GM12878 (cell line): ENCODE data around the gene FADS3. TPM values are rescaled to one million over a fixed set of nuclear protein-coding genes. Genes with fewer than 3 reads are reported as not detected.

ENCODE experiments used
- ATAC-seq: fragments of 200-7000 bp; cut with Tn5 transposase; 3 replicates; pipeline ENCODE4 v1.9.1; 2020; ENCODE audit warnings: mild to moderate bottlenecking, moderate library complexity
- BruUV-seq: library from RNA; stranded (reverse); fragments of 400-500 nt; replicated peaks from 2 replicates; lab custom pipeline; 2021; lab: Mats Ljungman, UMichigan
- CTCF ChIA-PET: fragments of 300-600 bp; sonication (Branson Sonifier 250); formaldehyde crosslinking; extraction: SDS; loops from one replicate; lab custom pipeline; 2021; ENCODE audit warnings: inconsistent platforms; lab: Yijun Ruan, JAX
- POLR2A ChIA-PET: fragments of 350-600 bp; formaldehyde crosslinking; extraction: SDS; loops from one replicate; lab custom pipeline; 2021; ENCODE audit warnings: inconsistent platforms; lab: Charles Lee
- RAD21 ChIA-PET: fragments of 300-600 bp; sonication (Branson Sonifier 250); formaldehyde crosslinking; loops from one replicate; lab custom pipeline; 2023; ENCODE audit warnings: antibody characterized with exemption; ENCODE audit not compliant: unreplicated experiment; lab: Charles Lee
- SMC1A ChIA-PET: fragments of 300-600 bp; sonication (Branson Sonifier 250); formaldehyde crosslinking; loops from one replicate; lab custom pipeline; 2023; ENCODE audit not compliant: unreplicated experiment, uncharacterized antibody; lab: Charles Lee
- DNase-seq: peaks from one replicate; pipeline ENCODE4 v3.0.0-alpha.2; 2011; ENCODE audit warnings: low read depth, low spot score
- FAIRE-seq: peaks from 3 replicates; lab custom pipeline; 2011; peaks lifted over from hg19 to GRCh38; lab: Jason Lieb, UNC
- H2AFZ ChIP-seq: 2 replicates; pipeline ENCODE4 v1.6.0; 2011; ENCODE audit warnings: low read depth, low read length, control low read depth; ENCODE audit not compliant: control insufficient read depth
- H3K27ac ChIP-seq: 2 replicates; pipeline ENCODE4 v1.5.1; 2011; ENCODE audit warnings: control low read depth; ENCODE audit not compliant: control insufficient read depth, insufficient read depth
- H3K27me3 ChIP-seq, 2 experiments: replicated peaks in 1 of 2; 2 replicates each; pipeline versions ENCODE4 v1.6.0 to v1.6.1; 2011; ENCODE audit warnings: low read length in 1 of 2; ENCODE audit not compliant: control insufficient read depth in 2 of 2, insufficient read depth in 2 of 2
- H3K36me3 ChIP-seq, 2 experiments: 2 replicates each; pipeline ENCODE4 v1.5.1; 2011; ENCODE audit warnings: low read length in 1 of 2; ENCODE audit not compliant: control insufficient read depth in 2 of 2, insufficient read depth in 2 of 2
- H3K4me1 ChIP-seq: 2 replicates; pipeline ENCODE4 v1.6.1; 2011; ENCODE audit warnings: mild to moderate bottlenecking, low read length, moderate library complexity, mixed read lengths; ENCODE audit not compliant: control insufficient read depth, insufficient read depth
- H3K4me2 ChIP-seq: 2 replicates; pipeline ENCODE4 v1.6.0; 2011; ENCODE audit warnings: control low read depth; ENCODE audit not compliant: control insufficient read depth, insufficient read depth
- H3K4me3 ChIP-seq: fragments of 200-600 bp; sonication (generic); 2 replicates; pipeline ENCODE4 v1.5.1; 2016
- H3K79me2 ChIP-seq: 2 replicates; pipeline ENCODE4 v1.6.0; 2011; ENCODE audit warnings: low read length; ENCODE audit not compliant: control insufficient read depth, insufficient read depth
- H3K9ac ChIP-seq: 2 replicates; pipeline ENCODE4 v1.8.0; 2011; ENCODE audit warnings: low read length, control low read depth, mixed read lengths; ENCODE audit not compliant: control insufficient read depth, insufficient read depth
- H3K9me3 ChIP-seq: replicated peaks from 3 replicates; pipeline ENCODE4 v1.5.1; 2011; ENCODE audit warnings: mild to moderate bottlenecking, low read length; ENCODE audit not compliant: control insufficient read depth, insufficient read depth
- H4K20me1 ChIP-seq: 2 replicates; pipeline ENCODE4 v1.6.0; 2011; ENCODE audit not compliant: control insufficient read depth, insufficient read depth
- FOXM1 ChIP-seq: IDR thresholded peaks from 2 replicates; pipeline ENCODE4 v1.6.1; 2012; ENCODE audit warnings: low read depth, mild to moderate bottlenecking, inconsistent platforms, low read length, moderate library complexity
- LARP7 ChIP-seq: fragments of 450-650 bp; IDR thresholded peaks from 2 replicates; pipeline ENCODE4 v1.6.1; 2017; ENCODE audit warnings: mild to moderate bottlenecking
- POLR2A ChIP-seq: IDR thresholded peaks from 2 replicates; pipeline ENCODE4 v1.6.1; 2011; ENCODE audit warnings: low read depth, mild to moderate bottlenecking, low read length
- SIX5 ChIP-seq: IDR thresholded peaks from 2 replicates; pipeline ENCODE4 v1.6.1; 2011; ENCODE audit warnings: mild to moderate bottlenecking, low read depth, low read length, moderate library complexity; ENCODE audit not compliant: severe bottlenecking
- SMARCA5 ChIP-seq: fragments of 450-650 bp; IDR thresholded peaks from 2 replicates; pipeline ENCODE4 v1.6.1; 2017; ENCODE audit warnings: mild to moderate bottlenecking
- SUPT20H ChIP-seq: IDR thresholded peaks from 2 replicates; pipeline ENCODE4 v1.6.1; 2011; ENCODE audit warnings: low read depth, mild to moderate bottlenecking, low read length, moderate library complexity, borderline replicate concordance; ENCODE audit not compliant: control insufficient read depth
- TBL1XR1 ChIP-seq: IDR thresholded peaks from 2 replicates; pipeline ENCODE4 v1.6.1; 2012; ENCODE audit warnings: low read depth, low read length, improper control_type of control experiment
- WRNIP1 ChIP-seq: IDR thresholded peaks from 2 replicates; pipeline ENCODE4 v1.6.1; 2011; ENCODE audit warnings: low read depth, low read length, improper control_type of control experiment, borderline replicate concordance
- ZNF24 ChIP-seq: fragments of 450-650 bp; IDR thresholded peaks from 2 replicates; pipeline ENCODE4 v1.6.1; 2017; ENCODE audit warnings: antibody characterized with exemption, mild to moderate bottlenecking
- WGBS: methylation state at CpG from one replicate; pipeline ENCODE4 v1.1.6; 2016; ENCODE audit warnings: low lambda C conversion rate; ENCODE audit not compliant: insufficient replicate concordance, insufficient coverage; ENCODE audit errors: missing lambda C conversion rate; 5-methylcytosine and 5-hydroxymethylcytosine counted together
- in situ Hi-C: fragments of 300-500 bp; cut with MboI; formaldehyde crosslinking; loops from 9 replicates; pipeline ENCODE4 v1.14.3; 2018; ENCODE audit warnings: mixed read lengths
- intact Hi-C: fragments of 100-400 bp; cut with micrococcal nuclease; formaldehyde crosslinking; loops from one replicate; pipeline ENCODE4 v1.14.2; 2022; ENCODE audit not compliant: unreplicated experiment
- polyA plus RNA-seq, 11 experiments: library from polyadenylated mRNA; depleted of rRNA in 4 of 11; unstranded in 6 of 11; stranded (reverse) in 5 of 11; fragments of >200 nt; fragmentation: Nextera tagmentation in 4 of 11; fragmentation: Illumina TruSeq in 1 of 11; extraction: Ambion mirVana in 4 of 11; extraction: Trizol in 1 of 11; gene quantifications; 1 replicate in 1 of 11; 2 replicates in 10 of 11; pipeline versions ENCODE4 v1.2.1 to v1.2.3, GENCODE V29; 2011 to 2016; ENCODE audit warnings: inconsistent platforms in 2 of 11, missing spikeins in 2 of 11, low read depth in 1 of 11
- total RNA-seq, 4 experiments: library from RNA; depleted of rRNA in 3 of 4; stranded (reverse); fragments of >200 nt in 3 of 4; fragmentation: Illumina TruSeq in 1 of 4; extraction: Trizol in 1 of 4; gene quantifications; 2 replicates each; pipeline versions ENCODE4 v1.2.1 to v1.2.3, GENCODE V29; 2013 to 2021

FADS3 gene
- total and polyA plus RNA-seq, 10 of the 15 experiments (the other 5 are each of a cell fraction or from before 2014, with no cell fraction given) = 0.23 to 8.1 (median 4.2) TPM

DNA sequence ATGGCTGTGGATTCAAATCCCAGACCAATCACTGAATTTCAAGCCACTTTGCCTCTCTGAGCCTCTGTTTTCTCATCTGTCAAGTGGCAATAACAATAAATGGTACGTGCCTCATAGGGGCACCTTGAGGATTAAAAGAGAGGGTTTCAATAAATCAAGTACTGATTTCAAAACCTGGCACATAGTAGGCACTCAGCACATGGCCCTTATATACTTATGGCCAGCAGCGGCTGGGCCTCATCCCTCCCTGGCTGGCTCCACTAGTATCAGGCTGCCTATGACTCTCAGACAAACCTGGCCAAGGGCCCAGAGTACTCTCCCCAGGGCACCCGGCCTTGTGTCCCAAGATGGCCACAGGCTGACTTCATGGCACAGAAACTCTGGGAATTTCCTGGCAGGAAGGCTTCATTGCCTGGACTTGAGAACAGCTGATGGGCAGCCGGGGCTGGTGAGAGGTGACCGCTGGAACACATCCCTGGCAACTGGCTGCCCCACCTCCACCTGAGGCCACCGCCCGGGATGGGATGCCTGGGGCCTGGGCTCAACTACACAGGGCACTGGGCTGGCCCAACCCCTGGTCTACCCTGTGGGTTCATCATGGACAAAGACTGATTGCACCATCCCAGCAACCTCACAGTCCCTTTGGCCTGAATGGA lies 3.4 kb downstream of the FADS3 start:
- ChIA-PET CTCF (interaction anchor here (0.9 to 1.8 kb wide), 2 partner anchors 11 to 90 kb away, joined by 3 to 12 read pairs; no protein-coding TSS in a partner anchor), SMC1A (no interaction called here)

DNA sequence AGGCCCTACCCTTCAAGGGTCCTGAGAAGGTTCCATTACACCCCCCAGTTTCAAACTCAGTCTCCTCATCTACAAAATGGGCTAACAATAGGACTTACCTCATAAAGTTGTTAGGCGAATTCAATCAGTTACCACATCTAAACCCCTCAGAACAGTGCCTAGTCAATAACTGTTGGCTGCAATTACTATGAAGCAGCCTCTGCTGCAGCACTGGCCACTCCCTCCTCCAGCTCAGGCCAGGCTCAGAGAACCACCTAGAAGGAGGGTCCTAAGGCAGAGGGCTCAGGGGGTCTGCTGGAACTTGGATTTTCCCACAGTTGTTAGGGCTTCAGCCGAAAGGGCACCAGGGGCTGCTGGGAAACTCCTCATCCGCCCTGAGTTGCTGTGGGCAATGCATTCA lies 4.7 kb downstream of the FADS3 start:
- ChIA-PET POLR2A (no interaction called here), SMC1A (interaction anchor here (1.7 kb wide), 1 partner anchor 89 kb away, joined by 4 read pairs; no protein-coding TSS in a partner anchor), CTCF (interaction anchor here (1.2 to 1.8 kb wide), 2 partner anchors 12 to 89 kb away, joined by 5 to 6 read pairs; no protein-coding TSS in a partner anchor), RAD21 (no interaction called here)
- H3K27me3 ChIP-seq = no peaks in the 10 kb centered on the region
- H3K79me2 ChIP-seq = no peaks in the 10 kb centered on the region
- ATAC-seq = no peak
- no peak for DNase-seq
- no peak overlapping the region for H2AFZ ChIP-seq
- no peak overlapping the region for H3K4me2 ChIP-seq
- no peak for FAIRE-seq
- H3K9me3 ChIP-seq = no peaks in the 10 kb centered on the region; the same call in 2 of the 3 replicates
- peaks cover 8% of the 10 kb centered on the region for H3K4me1 ChIP-seq
- no peaks in the 10 kb centered on the region for H3K36me3 ChIP-seq
- TF ChIP-seq SUPT20H (no peak), FOXM1 (no peak), TBL1XR1 (no peak), LARP7 (no peak), POLR2A (no peak), ZNF24 (no peak), SMARCA5 (no peak)
- no peak overlapping the region for H3K27ac ChIP-seq
- BruUV-seq = no TSS peak
- no peaks in the 10 kb centered on the region for H4K20me1 ChIP-seq
- no peak overlapping the region for H3K4me3 ChIP-seq
- intact Hi-C loops = no loop called here
- H3K9ac ChIP-seq = no peak overlapping the region
- in situ Hi-C loops = no loop called here
- 56% methylated on average over 3 of the region's 3 CpGs for WGBS

More for the DNA sequence above, 3.4 kb downstream of the FADS3 start:
- Histone ChIP-seq H3K4me2 (no peak overlapping the region), H3K36me3 (no peaks in the 10 kb centered on the region), H3K4me3 (no peak overlapping the region), H3K9ac (no peak overlapping the region), H2AFZ (no peak overlapping the region), H3K4me1 (peaks cover 7% of the 10 kb centered on the region), H3K79me2 (no peaks in the 10 kb centered on the region), H3K27ac (no peak overlapping the region), H4K20me1 (no peaks in the 10 kb centered on the region), H3K27me3 (no peaks in the 10 kb centered on the region), H3K9me3 (no peaks in the 10 kb centered on the region; the same call in 2 of the 3 replicates)
- 81% methylated on average over 7 of the region's 7 CpGs for WGBS
- no TSS peak for BruUV-seq
- ATAC-seq = no peak
- ChIA-PET RAD21 (no interaction called here), POLR2A (no interaction called here)
- intact Hi-C loops (no loop called here), in situ Hi-C loops (no loop called here)
- DNase-seq = no peak
- no peak for TF ChIP-seq SIX5
- no peak for TF ChIP-seq TBL1XR1
- no peak for TF ChIP-seq WRNIP1
- no peak for TF ChIP-seq FOXM1
- no peak for FAIRE-seq
